Measurements from ENCODE around the gene LHFPL3.

Gene LHFPL3

GRCh38 chr7:104950006-104950405 lies 621.6 kb downstream of the LHFPL3 start:
- TF ChIP-seq RAD21 (IDR thresholded peaks at IDR 0.05; ENCODE audit: low read depth) (no peak), TCF12 (IDR thresholded peaks at IDR 0.05; ENCODE audit: low read depth) (no peak), TAF1 (IDR thresholded peaks at IDR 0.05; ENCODE audit: low read depth) (no peak), TEAD4 (IDR thresholded peaks at IDR 0.05) (no peak), CEBPB (IDR thresholded peaks at IDR 0.05) (no peak), REST (IDR thresholded peaks at IDR 0.05; ENCODE audit: low read depth) (no peak), NFIC (IDR thresholded peaks at IDR 0.05) (no peak), USF1 (IDR thresholded peaks at IDR 0.05) (no peak), CREB1 (IDR thresholded peaks at IDR 0.05; ENCODE audit: low read depth) (no peak), EP300 (IDR thresholded peaks at IDR 0.05; ENCODE audit: borderline replicate concordance) (no peak), FOXM1 (IDR thresholded peaks at IDR 0.05; ENCODE audit: borderline replicate concordance, low read depth) (no peak)
- TF ChIP-seq, protein P1, sequence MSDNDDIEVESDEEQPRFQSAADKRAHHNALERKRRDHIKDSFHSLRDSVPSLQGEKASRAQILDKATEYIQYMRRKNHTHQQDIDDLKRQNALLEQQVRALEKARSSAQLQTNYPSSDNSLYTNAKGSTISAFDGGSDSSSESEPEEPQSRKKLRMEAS (IDR thresholded peaks at IDR 0.05) = no peak

DNA sequence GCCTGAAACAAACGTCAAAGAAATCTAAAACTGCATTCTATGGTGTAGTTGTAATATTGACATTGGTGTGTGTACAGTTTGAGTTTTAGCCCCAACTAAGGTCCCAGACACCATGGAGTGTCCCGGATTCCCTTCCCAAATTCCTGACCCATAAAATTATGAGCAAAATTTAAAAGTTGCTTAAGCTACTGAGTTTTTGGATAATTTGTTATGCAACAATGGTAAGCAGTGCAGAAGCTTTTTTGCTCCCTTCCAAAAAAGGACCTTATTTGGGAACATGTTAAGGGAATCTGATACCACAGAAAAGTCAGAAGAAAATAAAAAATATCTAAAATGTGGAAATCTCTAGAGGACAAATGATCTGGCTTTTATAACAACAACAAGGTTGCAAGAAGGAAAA lies 622.4 kb downstream of the LHFPL3 start:
- no peak for TF ChIP-seq REST (IDR thresholded peaks at IDR 0.05; ENCODE audit: low read depth)
- no peak for TF ChIP-seq FOXM1 (IDR thresholded peaks at IDR 0.05; ENCODE audit: borderline replicate concordance, low read depth)
- no peak for TF ChIP-seq TEAD4 (IDR thresholded peaks at IDR 0.05)
- no peak for TF ChIP-seq ZBTB7A (IDR thresholded peaks at IDR 0.05; ENCODE audit: low read depth)
- TF ChIP-seq NFIC (IDR thresholded peaks at IDR 0.05) = no peak

DNA sequence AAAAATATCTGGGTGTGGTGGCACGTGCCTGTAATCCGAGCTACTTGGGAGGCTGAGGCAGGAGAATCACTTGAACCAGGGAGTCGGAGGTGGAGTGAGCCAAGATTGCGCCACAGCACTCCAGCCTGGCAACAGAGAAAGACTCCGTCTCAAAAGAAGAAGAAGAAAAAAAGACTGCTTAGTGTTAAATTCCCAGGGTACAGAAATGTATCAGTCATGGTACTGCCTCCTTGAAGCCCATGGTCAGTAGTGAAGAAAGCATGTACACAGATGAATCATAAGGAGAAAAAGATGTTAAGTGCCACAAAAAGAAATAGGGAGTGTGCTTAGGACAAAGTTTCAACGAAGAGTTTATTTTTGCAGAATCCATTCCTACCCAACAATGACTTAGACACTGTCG lies 623.1 kb downstream of the LHFPL3 start:
- TF ChIP-seq YY1 (IDR thresholded peaks at IDR 0.05; ENCODE audit: low read depth) = no peak
- TF ChIP-seq EGR1 (IDR thresholded peaks at IDR 0.05) = no peak
- TF ChIP-seq NFIC (IDR thresholded peaks at IDR 0.05) = no peak
- no peak for TF ChIP-seq USF1 (IDR thresholded peaks at IDR 0.05)
- TF ChIP-seq REST (IDR thresholded peaks at IDR 0.05; ENCODE audit: low read depth) = no peak
- no peak for TF ChIP-seq TCF12 (IDR thresholded peaks at IDR 0.05; ENCODE audit: low read depth)

DNA sequence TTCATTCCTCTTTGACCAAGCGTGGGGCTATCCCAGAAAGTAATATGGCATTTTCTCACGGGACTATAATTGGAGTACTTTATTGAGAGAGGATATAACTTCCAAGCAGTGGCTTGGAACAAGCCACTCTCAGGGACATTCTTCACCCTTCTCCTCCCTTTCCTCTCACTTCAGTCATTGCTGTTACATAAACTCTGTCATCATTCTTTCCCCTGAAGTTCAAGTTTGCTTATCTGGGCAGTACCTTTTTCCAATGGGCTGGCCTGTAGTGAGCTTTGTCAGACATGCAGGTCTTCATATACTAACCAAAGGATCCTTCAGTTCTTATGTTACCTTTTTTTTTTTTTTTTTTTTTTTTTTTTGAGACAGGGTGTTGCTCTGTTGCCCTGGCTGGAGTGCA lies 626.9 kb downstream of the LHFPL3 start:
- TF ChIP-seq RAD21 (IDR thresholded peaks at IDR 0.05; ENCODE audit: low read depth) (no peak), CREB1 (IDR thresholded peaks at IDR 0.05; ENCODE audit: low read depth) (no peak), YY1 (IDR thresholded peaks at IDR 0.05; ENCODE audit: low read depth) (no peak), CEBPB (IDR thresholded peaks at IDR 0.05) (no peak), FOXM1 (IDR thresholded peaks at IDR 0.05; ENCODE audit: borderline replicate concordance, low read depth) (no peak), EGR1 (IDR thresholded peaks at IDR 0.05) (no peak), NFIC (IDR thresholded peaks at IDR 0.05) (no peak), USF1 (IDR thresholded peaks at IDR 0.05) (no peak), EP300 (IDR thresholded peaks at IDR 0.05; ENCODE audit: borderline replicate concordance) (no peak), ZBTB7A (IDR thresholded peaks at IDR 0.05; ENCODE audit: low read depth) (no peak), REST (IDR thresholded peaks at IDR 0.05; ENCODE audit: low read depth) (no peak), TAF1 (IDR thresholded peaks at IDR 0.05; ENCODE audit: low read depth) (no peak), TCF12 (IDR thresholded peaks at IDR 0.05; ENCODE audit: low read depth) (no peak), TEAD4 (IDR thresholded peaks at IDR 0.05) (no peak)
- TF ChIP-seq, protein P1 (IDR thresholded peaks at IDR 0.05) = no peak

Data from Ishikawa (cell line).